ENCODE measurements around the gene PRPH. TPM values are rescaled to one million over a fixed set of nuclear protein-coding genes. Genes with fewer than 3 reads are reported as not detected.
A peak's percentile ranks its signal among the peaks of the same experiment; 100 is the strongest.

The PRPH gene
- total RNA-seq, 1 donor from 2014 or later = not detected

DNA sequence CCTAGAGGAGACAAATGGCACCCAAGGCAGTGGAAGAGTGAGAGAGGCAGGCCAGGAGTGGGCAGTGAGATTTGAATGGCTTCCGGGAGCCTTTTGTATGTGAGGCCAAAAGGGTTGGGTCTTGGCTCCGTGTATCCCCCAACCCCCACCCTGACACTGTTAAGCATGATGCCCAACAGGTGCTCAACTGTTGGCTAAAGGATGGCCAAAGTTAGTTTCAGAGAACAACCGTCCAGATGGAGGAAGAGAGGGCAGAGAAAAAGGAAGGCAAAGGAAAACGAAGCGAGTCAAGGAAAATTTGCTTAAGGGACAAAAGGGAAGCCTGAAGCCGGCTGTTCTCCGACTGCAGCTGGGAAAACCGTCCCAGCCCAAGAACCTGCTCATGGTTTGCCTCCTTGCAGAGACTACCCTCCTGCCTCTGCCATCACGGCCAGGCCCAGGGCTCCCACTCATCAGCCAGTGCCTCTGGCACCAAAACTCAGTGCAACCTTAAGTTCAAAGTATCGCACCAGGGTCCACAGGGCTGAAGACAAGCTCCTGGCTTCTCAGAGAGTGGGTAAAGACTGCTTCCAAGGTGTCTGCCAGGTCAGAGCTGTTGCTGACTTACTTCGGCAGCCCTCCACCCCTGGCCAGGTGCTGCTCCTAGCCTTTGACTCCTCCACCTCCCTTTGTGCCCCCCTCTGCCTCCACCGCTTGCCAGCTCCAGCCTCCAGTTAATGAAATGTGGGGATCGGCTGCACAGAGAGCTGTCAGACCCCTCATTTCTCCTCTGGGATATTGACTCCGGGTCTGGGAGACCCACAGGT, 46.2 kb downstream of the PRPH start:
- no peaks in the 10 kb centered on the region for H3K36me3 ChIP-seq
- H3K27ac ChIP-seq (replicated peaks) = no peak overlapping the region
- no peaks in the 10 kb centered on the region for H3K9me3 ChIP-seq (replicated peaks)
- H3K4me3 ChIP-seq = no peak overlapping the region
- no peak for DNase-seq
- H3K4me1 ChIP-seq = peaks cover 51% of the 10 kb centered on the region
- peaks cover 100% of the 10 kb centered on the region for H3K27me3 ChIP-seq (ENCODE audit: low read depth)
- intact Hi-C loops (cut with micrococcal nuclease) = no loop called here
- TF ChIP-seq, protein P1, sequence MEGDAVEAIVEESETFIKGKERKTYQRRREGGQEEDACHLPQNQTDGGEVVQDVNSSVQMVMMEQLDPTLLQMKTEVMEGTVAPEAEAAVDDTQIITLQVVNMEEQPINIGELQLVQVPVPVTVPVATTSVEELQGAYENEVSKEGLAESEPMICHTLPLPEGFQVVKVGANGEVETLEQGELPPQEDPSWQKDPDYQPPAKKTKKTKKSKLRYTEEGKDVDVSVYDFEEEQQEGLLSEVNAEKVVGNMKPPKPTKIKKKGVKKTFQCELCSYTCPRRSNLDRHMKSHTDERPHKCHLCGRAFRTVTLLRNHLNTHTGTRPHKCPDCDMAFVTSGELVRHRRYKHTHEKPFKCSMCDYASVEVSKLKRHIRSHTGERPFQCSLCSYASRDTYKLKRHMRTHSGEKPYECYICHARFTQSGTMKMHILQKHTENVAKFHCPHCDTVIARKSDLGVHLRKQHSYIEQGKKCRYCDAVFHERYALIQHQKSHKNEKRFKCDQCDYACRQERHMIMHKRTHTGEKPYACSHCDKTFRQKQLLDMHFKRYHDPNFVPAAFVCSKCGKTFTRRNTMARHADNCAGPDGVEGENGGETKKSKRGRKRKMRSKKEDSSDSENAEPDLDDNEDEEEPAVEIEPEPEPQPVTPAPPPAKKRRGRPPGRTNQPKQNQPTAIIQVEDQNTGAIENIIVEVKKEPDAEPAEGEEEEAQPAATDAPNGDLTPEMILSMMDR (IDR thresholded peaks at IDR 0.05; ENCODE audit: borderline replicate concordance) = no peak

DNA sequence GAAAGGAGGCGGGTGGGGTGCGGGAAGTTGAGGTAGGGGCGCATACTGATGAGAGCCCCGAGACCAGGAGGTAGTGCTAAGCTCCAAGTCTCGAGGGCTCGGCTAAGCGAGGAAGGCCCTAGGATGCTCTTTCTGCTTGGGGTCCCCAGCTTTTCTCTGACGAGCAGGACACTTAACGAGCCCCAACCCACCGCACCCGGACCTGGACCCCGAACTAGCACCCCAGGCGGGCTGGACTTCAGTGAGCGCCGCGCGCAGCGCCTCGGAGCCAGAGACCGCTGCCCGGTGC, 46.8 kb downstream of the PRPH start:
- Histone ChIP-seq H3K4me1 (peaks cover 52% of the 10 kb centered on the region), H3K9me3 (replicated peaks) (no peaks in the 10 kb centered on the region), H3K27ac (replicated peaks) (no peak overlapping the region), H3K36me3 (no peaks in the 10 kb centered on the region), H3K4me3 (peak overlapping the region; percentile 62), H3K27me3 (ENCODE audit: low read depth) (peaks cover 100% of the 10 kb centered on the region)
- intact Hi-C loops (cut with micrococcal nuclease) = no loop called here
- DNase-seq = no peak
- TF ChIP-seq, protein P1 (IDR thresholded peaks at IDR 0.05; ENCODE audit: borderline replicate concordance) = no peak

DNA sequence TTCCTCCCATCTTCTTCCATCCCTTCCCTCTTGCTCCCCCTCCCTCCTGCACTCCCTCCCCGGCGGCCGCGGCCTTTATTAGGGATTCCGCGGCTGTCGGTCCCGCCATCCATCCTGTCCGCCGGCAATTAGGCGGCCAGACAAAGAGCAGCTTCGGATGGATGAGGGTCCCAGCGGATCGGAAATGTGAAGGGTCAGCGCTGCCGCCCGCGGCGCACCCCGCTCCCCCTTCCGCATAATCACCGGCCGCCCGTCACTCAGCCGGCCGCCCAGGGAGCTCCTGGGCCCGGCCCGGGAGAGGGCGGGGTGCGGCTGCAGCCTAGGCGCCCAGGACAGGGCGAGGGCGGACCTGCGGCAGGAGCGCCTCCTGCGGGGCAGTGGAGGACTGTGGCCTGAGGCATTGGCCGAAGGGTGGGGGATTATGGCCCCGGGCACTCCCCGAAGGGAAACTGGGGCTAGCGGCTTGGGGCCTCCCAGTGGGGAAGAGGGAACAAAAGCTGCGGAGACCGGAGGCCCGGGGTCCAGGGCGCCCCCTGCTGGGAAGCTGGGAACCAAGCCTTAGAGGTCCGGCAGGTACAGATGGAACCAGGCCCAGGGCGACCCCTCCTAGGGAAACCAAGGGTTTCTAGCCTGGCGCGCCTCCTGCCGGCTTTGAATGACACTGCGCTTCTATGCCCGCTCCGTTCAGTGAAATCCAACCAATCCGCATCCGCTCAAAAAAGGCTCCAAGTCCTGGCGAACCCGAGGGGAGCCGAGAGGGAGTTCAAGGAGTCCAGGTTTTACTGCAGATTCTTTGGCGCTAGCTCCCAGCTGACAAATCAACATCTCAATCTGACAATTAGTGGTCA, 47.3 kb downstream of the PRPH start:
- no peak overlapping the region for H3K27ac ChIP-seq (replicated peaks)

DNA sequence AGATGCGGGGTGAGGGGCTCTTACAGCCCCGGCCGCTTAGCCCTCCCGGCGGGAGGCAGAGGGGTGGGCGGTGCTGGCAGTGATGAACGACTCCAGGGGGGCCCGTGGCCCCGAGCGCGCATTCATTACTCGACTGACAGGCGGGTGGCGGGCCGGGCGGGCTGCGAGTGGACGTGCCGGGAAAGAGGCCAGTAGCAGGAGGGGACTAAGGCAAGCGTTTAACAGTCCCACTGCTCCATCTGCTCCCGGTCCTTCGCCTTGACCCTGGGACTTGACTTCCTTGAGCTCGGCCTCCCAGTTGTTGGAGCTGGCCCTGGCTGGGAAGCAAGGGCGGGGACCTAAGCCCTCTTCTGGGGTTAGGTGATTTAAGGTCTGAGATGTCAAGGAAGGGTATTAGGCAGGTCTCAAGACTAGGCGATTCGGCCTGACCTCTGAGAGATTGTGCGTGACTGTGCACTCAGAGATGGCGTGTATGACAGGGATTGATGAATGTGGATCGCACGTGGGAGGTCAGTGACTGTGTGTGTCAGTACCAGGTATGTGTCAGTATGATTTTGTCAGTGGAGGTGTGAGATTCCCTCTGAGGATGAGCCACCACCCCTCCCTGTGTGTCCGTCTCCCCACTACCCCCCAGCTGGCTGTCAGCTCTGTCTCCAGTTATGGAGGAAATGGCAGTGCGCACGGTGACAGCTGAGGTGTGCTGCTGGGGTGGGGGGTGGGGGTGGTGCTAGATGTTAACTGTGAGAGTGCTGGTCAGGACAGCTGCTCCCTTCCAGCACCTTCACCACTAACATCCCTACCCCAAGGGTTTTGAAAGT, 48.2 kb downstream of the PRPH start:
- Histone ChIP-seq H3K9me3 (replicated peaks) (no peaks in the 10 kb centered on the region), H3K4me1 (peaks cover 59% of the 10 kb centered on the region), H3K36me3 (no peaks in the 10 kb centered on the region), H3K27me3 (ENCODE audit: low read depth) (peaks cover 100% of the 10 kb centered on the region), H3K4me3 (peak overlapping the region; percentile 62), H3K27ac (replicated peaks) (no peak overlapping the region)
- intact Hi-C loops (cut with micrococcal nuclease) = no loop called here
- TF ChIP-seq, protein P1 (IDR thresholded peaks at IDR 0.05; ENCODE audit: borderline replicate concordance) = no peak
- DNase-seq = no peak

More for the DNA sequence above, 47.3 kb downstream of the PRPH start:
- peak overlapping the region; percentile 62 for H3K4me3 ChIP-seq
- peaks cover 100% of the 10 kb centered on the region for H3K27me3 ChIP-seq (ENCODE audit: low read depth)
- TF ChIP-seq, protein P1 (IDR thresholded peaks at IDR 0.05; ENCODE audit: borderline replicate concordance) = peak; percentile 85
- intact Hi-C loops (cut with micrococcal nuclease) = no loop called here
- no peaks in the 10 kb centered on the region for H3K36me3 ChIP-seq
- H3K4me1 ChIP-seq = peaks cover 52% of the 10 kb centered on the region
- no peaks in the 10 kb centered on the region for H3K9me3 ChIP-seq (replicated peaks)
- peak; percentile 76 for DNase-seq

DNA sequence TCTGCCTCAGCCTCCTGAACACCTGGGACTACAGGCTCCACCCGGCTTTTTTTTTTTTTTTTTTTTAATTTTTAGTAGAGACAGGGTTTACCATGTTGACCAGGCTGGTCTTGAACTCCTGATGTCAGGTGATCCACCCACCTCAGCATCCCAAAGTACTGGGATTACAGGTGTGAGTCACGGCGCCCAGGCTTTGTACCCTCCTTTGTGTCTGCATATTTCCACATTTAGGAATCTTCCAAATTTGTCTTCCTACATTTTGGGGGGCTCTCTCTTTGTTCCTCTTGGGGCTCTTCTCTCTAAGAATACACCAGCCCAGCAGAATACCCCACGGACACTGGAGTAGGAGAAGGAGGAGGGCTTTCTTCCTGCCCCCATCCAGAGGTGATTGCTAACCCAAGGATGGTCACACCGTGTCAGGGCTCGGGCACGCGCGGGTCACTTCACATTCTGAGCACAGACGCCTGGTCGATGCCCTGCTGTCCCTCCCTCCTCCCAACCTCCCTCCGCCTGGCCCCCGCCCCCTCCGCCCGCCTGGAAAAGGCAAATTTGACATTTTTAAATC, 49.6 kb downstream of the PRPH start:
- Histone ChIP-seq H3K27ac (replicated peaks) (no peak overlapping the region), H3K4me3 (peak overlapping the region; percentile 63), H3K4me1 (peaks cover 61% of the 10 kb centered on the region), H3K27me3 (ENCODE audit: low read depth) (peaks cover 100% of the 10 kb centered on the region), H3K36me3 (no peaks in the 10 kb centered on the region), H3K9me3 (replicated peaks) (no peaks in the 10 kb centered on the region)
- DNase-seq = no peak
- intact Hi-C loops (cut with micrococcal nuclease) = no loop called here
- TF ChIP-seq, protein P1 (IDR thresholded peaks at IDR 0.05; ENCODE audit: borderline replicate concordance) = no peak
